Thyroid gland (tissue), 4 donors: ENCODE measurements around the gene XRN2. TPM values are rescaled to one million over a fixed set of nuclear protein-coding genes. Genes with fewer than 3 reads are reported as not detected.

ENCODE experiments used
- DNase-seq, 2 donors: peaks; one replicate each; pipeline ENCODE4 v3.0.0-alpha.2; 2019
- H3K27ac ChIP-seq, 3 donors: fragments of 200-600 bp; sonication (generic); 1 replicate in 2 of 3; 2 replicates in 1 of 3; pipeline ENCODE4 v1.5.1; 2016 to 2019; ENCODE audit warnings: mild to moderate bottlenecking in 1 of 3, moderate library complexity in 1 of 3
- H3K27me3 ChIP-seq: fragments of 200-600 bp; sonication (generic); one replicate; pipeline ENCODE4 v1.5.1; 2019
- H3K36me3 ChIP-seq, 2 donors: fragments of 200-600 bp; sonication (generic); one replicate each; pipeline ENCODE4 v1.5.1; 2016 to 2019
- H3K4me1 ChIP-seq, 2 donors: fragments of 200-600 bp; sonication (generic); one replicate each; pipeline ENCODE4 v1.5.1; 2017 to 2019
- H3K4me3 ChIP-seq, 3 donors: fragments of 200-600 bp; sonication (generic); replicated peaks in 1 of 3; 1 replicate in 2 of 3; 2 replicates in 1 of 3; pipeline ENCODE4 v1.5.1; 2016; ENCODE audit warnings: mild to moderate bottlenecking in 1 of 3
- H3K9me3 ChIP-seq: fragments of 200-600 bp; sonication (generic); one replicate; pipeline ENCODE4 v1.5.1; 2017
- POLR2A ChIP-seq, 2 donors: fragments of 450-650 bp; IDR thresholded peaks; one replicate each; pipeline ENCODE4 v1.6.1; 2017; ENCODE audit warnings: antibody characterized with exemption in 2 of 2, mild to moderate bottlenecking in 2 of 2, moderate library complexity in 1 of 2
- WGBS, 2 donors: methylation state at CpG; one replicate each; pipeline ENCODE4 v1.1.5; 2017; 5-methylcytosine and 5-hydroxymethylcytosine counted together
- intact Hi-C: fragments of 100-400 bp; cut with DNase I; formaldehyde crosslinking; loops from one replicate; pipeline ENCODE4 v1.15.1; 2023
- total RNA-seq, 4 donors: library from RNA; depleted of rRNA; stranded (reverse); fragments of >200 nt; gene quantifications; one replicate each; pipeline ENCODE4 v1.2.3, GENCODE V29; 2016
- TF ChIP-seq, protein P1 (sequence below), 6 experiments: fragments of 200-600 bp in 3 of 6; fragments of 450-650 bp in 3 of 6; sonication (generic) in 3 of 6; IDR thresholded peaks; one replicate each; pipeline ENCODE4 v1.5.1; 2016 to 2019; ENCODE audit warnings: antibody characterized with exemption in 6 of 6, mild to moderate bottlenecking in 2 of 6, inconsistent platforms in 1 of 6, moderate library complexity in 1 of 6

XRN2 gene
- total RNA-seq, 4 donors from 2014 or later: 76.7 to 87.5 (median 80.1) TPM

DNA sequence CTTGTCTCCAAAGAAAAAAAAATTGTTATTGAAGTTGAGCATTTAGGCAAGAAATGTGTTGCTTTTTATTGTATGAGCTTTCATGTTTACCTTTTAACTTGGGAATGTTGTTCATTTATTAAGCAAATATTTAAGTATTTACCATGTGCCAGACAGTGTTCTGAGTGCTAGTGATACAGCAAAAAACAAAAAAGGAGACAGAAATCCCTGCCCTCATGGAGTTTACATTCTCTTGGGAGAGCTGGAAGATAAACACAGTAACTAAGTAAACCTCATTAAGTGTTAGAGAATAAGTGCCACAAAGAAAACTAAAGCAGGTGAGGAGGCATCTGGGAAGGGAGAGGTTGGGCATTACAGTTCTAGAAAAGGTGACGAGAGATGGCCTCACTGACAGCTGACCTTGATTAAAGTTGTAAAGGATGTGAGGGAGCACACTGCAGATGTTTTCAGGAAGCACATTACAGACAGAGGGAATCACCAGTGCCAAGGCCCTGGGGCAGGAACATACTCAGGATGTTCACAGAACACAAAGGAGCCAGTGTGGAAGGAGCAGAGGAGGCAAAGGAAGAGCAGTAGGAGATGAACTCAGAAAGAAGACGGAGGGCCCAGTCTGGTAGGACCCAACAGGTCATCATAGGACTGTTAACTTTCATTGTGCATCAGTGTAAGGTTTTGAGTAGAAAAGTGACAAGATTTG is 33.5 kb downstream of the XRN2 start:
- Histone ChIP-seq H3K9me3 (no peaks in the 10 kb centered on the region), H3K27ac (no peak overlapping the region), H3K4me3 (no peak overlapping the region), H3K27me3 (no peaks in the 10 kb centered on the region), H3K4me1 (no peaks in the 10 kb centered on the region), H3K36me3 (peaks cover 29 to 44% of the 10 kb centered on the region in 2 donors)
- intact Hi-C loops: no loop called here
- no peak for DNase-seq
- TF ChIP-seq, protein P1, sequence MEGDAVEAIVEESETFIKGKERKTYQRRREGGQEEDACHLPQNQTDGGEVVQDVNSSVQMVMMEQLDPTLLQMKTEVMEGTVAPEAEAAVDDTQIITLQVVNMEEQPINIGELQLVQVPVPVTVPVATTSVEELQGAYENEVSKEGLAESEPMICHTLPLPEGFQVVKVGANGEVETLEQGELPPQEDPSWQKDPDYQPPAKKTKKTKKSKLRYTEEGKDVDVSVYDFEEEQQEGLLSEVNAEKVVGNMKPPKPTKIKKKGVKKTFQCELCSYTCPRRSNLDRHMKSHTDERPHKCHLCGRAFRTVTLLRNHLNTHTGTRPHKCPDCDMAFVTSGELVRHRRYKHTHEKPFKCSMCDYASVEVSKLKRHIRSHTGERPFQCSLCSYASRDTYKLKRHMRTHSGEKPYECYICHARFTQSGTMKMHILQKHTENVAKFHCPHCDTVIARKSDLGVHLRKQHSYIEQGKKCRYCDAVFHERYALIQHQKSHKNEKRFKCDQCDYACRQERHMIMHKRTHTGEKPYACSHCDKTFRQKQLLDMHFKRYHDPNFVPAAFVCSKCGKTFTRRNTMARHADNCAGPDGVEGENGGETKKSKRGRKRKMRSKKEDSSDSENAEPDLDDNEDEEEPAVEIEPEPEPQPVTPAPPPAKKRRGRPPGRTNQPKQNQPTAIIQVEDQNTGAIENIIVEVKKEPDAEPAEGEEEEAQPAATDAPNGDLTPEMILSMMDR (IDR thresholded peaks at IDR 0.05): no peak
- TF ChIP-seq POLR2A (IDR thresholded peaks at IDR 0.05): no peak
- WGBS, 2 donors: 98% methylated on average over 2 of the region's 2 CpGs

DNA sequence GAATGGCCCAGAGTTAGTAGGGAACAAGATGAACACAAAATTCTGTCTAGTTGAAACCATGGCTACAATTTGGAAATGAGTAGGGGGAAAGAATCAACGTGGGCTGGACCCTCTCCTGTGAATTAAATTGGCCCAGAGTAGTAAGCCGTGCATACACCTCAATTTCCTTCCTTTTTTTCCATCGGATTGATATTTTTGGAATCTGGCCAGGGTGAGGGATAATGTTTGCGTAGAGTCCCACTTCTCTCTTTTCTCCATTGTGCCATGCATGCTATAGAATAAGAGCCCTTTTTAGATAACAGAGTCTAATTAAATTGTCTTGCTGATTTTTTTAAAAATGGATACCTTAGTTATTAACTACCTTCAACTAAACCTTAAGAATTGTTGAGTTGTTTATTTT is 35.2 kb downstream of the XRN2 start:
- peaks cover 23 to 31% of the 10 kb centered on the region in 2 donors for H3K36me3 ChIP-seq
- no peaks in the 10 kb centered on the region for H3K27me3 ChIP-seq
- WGBS, 2 donors: 51 to 84% methylated on average over 4 of the region's 4 CpGs
- no peaks in the 10 kb centered on the region for H3K4me1 ChIP-seq
- H3K9me3 ChIP-seq: no peaks in the 10 kb centered on the region
- intact Hi-C loops: no loop called here
- TF ChIP-seq POLR2A (IDR thresholded peaks at IDR 0.05): no peak
- TF ChIP-seq, protein P1 (IDR thresholded peaks at IDR 0.05): no peak
- H3K4me3 ChIP-seq: no peak overlapping the region
- no peak overlapping the region for H3K27ac ChIP-seq
- no peak for DNase-seq

DNA sequence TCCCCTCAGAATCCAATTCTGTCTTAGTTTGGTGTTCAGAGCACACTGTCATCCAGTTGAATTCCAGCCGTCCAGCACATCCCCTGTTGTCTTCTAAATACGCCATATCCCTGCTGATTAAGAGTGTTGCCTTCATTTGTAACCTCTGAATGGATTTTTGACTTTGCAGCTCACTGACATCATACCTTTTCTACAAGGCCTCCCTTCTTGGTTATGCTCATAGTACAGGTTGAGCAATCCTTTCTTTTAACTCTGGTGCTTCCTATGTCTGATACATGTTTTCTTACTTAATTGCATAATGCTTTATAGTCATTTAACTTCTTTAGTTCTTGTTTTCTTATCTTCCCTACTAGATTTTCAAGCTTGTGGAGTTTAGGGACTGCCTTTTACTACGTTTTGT is 36.4 kb downstream of the XRN2 start:
- intact Hi-C loops: no loop called here
- no peak for DNase-seq
- Histone ChIP-seq H3K36me3 (peaks cover 19 to 26% of the 10 kb centered on the region in 2 donors), H3K27me3 (no peaks in the 10 kb centered on the region), H3K9me3 (no peaks in the 10 kb centered on the region), H3K27ac (no peak overlapping the region), H3K4me3 (no peak overlapping the region), H3K4me1 (no peaks in the 10 kb centered on the region)
- WGBS, 2 donors: 93 to 96% methylated on average over 3 of the region's 3 CpGs
- no peak for TF ChIP-seq POLR2A (IDR thresholded peaks at IDR 0.05)
- TF ChIP-seq, protein P1 (IDR thresholded peaks at IDR 0.05): no peak

DNA sequence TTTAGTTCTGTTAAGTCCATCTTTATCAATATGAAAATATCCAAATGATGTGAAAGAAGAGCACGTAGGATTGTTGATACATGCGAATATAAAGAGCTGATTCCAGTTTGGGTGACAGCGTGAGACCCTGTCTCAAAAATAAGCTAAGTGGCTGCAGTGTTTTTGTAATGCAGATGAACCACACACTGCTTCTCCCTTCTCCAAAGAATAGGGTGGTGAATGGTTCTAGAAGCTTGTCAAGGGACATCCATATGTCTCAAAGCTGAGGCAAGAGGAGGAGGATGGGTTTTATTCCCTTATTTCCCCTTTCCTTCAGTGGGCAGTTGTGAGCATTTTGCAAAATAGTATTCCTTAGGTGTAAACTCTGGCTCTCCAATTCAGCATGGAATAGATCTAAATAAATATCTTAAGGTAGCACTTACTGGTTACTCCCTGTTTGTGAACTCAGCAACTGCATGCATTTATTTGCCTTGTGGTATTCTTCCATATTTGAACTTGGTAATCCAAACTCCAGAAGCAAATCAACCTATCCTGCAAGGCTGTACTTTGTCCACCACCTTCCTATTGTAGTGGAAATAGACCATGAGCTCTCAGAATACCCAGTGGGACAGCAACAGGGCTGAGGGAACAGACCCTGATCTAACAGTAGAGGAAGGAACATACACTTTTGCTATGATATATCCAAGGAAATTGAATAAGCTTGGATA is 38.0 kb downstream of the XRN2 start:
- intact Hi-C loops: no loop called here
- 92 to 95% methylated on average over 3 of the region's 3 CpGs for WGBS, 2 donors
- no peaks in the 10 kb centered on the region for H3K4me1 ChIP-seq
- H3K9me3 ChIP-seq: no peaks in the 10 kb centered on the region
- TF ChIP-seq POLR2A (IDR thresholded peaks at IDR 0.05): no peak
- TF ChIP-seq, protein P1 (IDR thresholded peaks at IDR 0.05): no peak
- DNase-seq: no peak
- no peak overlapping the region for H3K27ac ChIP-seq
- H3K27me3 ChIP-seq: no peaks in the 10 kb centered on the region
- H3K36me3 ChIP-seq: peaks cover 16 to 25% of the 10 kb centered on the region in 2 donors
- no peak overlapping the region for H3K4me3 ChIP-seq
